Esophagus squamous epithelium (tissue), 5 donors: ENCODE data around the gene CYSLTR2. TPM values are rescaled to one million over a fixed set of nuclear protein-coding genes. Genes with fewer than 3 reads are reported as not detected.
A peak's percentile ranks its signal among the peaks of the same experiment; 100 is the strongest.

ENCODE experiments used
- DNase-seq: peaks from one replicate; lab custom pipeline; 2025; lab: John Stamatoyannopoulos, UW
- H3K27ac ChIP-seq, 4 donors: fragments of 200-600 bp; sonication (generic); one replicate each; pipeline ENCODE4 v1.5.1; 2016 to 2019; ENCODE audit warnings: mild to moderate bottlenecking in 1 of 4
- H3K27me3 ChIP-seq, 4 donors: fragments of 200-600 bp; sonication (generic); 1 replicate in 3 of 4; 2 replicates in 1 of 4; pipeline versions ENCODE4 v1.5.1 to v1.6.0; 2017 to 2021; ENCODE audit warnings: antibody characterized with exemption in 1 of 4
- H3K36me3 ChIP-seq, 3 donors: fragments of 200-600 bp; sonication (generic); one replicate each; pipeline ENCODE4 v1.5.1; 2016 to 2019
- H3K4me1 ChIP-seq, 3 donors: fragments of 200-600 bp; sonication (generic); one replicate each; pipeline ENCODE4 v1.5.1; 2017 to 2019
- H3K4me3 ChIP-seq, 4 donors: fragments of 200-600 bp; sonication (generic); 1 replicate in 3 of 4; 2 replicates in 1 of 4; pipeline ENCODE4 v1.5.1; 2016 to 2019; ENCODE audit warnings: mild to moderate bottlenecking in 2 of 4, moderate library complexity in 1 of 4
- H3K9me3 ChIP-seq, 3 donors: fragments of 200-600 bp; sonication (generic); one replicate each; pipeline ENCODE4 v1.5.1; 2016 to 2019
- POLR2A ChIP-seq, 4 donors: fragments of 450-650 bp; IDR thresholded peaks; one replicate each; pipeline ENCODE4 v1.6.1; 2017; ENCODE audit warnings: antibody characterized with exemption in 4 of 4, mild to moderate bottlenecking in 4 of 4, moderate library complexity in 3 of 4
- WGBS, 2 donors: methylation state at CpG; one replicate each; pipeline ENCODE4 v1.1.5; 2018; 5-methylcytosine and 5-hydroxymethylcytosine counted together
- intact Hi-C: fragments of 100-400 bp; cut with DNase I; formaldehyde crosslinking; loops from one replicate; pipeline ENCODE4 v1.15.0; 2022
- total RNA-seq, 4 donors: library from RNA; depleted of rRNA; stranded (reverse); fragments of >200 nt; gene quantifications; one replicate each; pipeline ENCODE4 v1.1.0, GENCODE V29; 2016
- TF ChIP-seq, protein P1 (sequence below), 6 experiments: fragments of 450-650 bp in 4 of 6; fragments of 200-600 bp in 2 of 6; sonication (generic) in 2 of 6; IDR thresholded peaks; one replicate each; pipeline ENCODE4 v1.5.1; 2016 to 2019; ENCODE audit warnings: antibody characterized with exemption in 6 of 6, mild to moderate bottlenecking in 4 of 6, moderate library complexity in 4 of 6
- donor health status: DM: yes; HTN: yes; CAD: no.

Gene CYSLTR2
- total RNA-seq, 4 donors from 2014 or later, result 0.04 to 0.94 (median 0.21) TPM

DNA sequence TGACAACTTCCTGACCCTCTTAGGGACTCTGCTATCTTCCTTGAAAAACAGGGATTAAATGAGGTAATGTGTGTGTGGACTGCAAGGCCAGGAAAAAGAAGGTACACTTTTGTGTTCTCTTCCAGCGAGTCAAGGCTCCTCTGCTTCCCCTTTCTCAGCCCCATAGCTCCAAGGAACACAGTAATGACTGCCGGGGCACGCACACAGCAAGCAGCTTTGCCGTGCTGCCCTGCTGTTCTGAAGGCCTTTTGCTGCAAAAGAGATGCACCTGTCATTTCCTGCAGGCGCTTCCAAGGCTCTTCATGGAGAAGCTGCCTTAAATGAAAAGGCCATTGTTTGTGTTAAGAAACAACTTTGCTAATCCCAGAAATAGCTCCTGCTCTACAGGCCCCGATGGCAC is 84.6 kb downstream of the CYSLTR2 start:
- H3K27me3 ChIP-seq, result peaks cover 0 to 11% (median 0%) of the 10 kb centered on the region in 4 donors
- TF ChIP-seq POLR2A (IDR thresholded peaks at IDR 0.05), result no peak
- TF ChIP-seq, protein P1, sequence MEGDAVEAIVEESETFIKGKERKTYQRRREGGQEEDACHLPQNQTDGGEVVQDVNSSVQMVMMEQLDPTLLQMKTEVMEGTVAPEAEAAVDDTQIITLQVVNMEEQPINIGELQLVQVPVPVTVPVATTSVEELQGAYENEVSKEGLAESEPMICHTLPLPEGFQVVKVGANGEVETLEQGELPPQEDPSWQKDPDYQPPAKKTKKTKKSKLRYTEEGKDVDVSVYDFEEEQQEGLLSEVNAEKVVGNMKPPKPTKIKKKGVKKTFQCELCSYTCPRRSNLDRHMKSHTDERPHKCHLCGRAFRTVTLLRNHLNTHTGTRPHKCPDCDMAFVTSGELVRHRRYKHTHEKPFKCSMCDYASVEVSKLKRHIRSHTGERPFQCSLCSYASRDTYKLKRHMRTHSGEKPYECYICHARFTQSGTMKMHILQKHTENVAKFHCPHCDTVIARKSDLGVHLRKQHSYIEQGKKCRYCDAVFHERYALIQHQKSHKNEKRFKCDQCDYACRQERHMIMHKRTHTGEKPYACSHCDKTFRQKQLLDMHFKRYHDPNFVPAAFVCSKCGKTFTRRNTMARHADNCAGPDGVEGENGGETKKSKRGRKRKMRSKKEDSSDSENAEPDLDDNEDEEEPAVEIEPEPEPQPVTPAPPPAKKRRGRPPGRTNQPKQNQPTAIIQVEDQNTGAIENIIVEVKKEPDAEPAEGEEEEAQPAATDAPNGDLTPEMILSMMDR (IDR thresholded peaks at IDR 0.05), result no peak
- WGBS, 2 donors, result 37 to 48% methylated on average over 5 to 6 of the region's 6 CpGs
- intact Hi-C loops, result no loop called here
- no peak for DNase-seq
- H3K4me3 ChIP-seq, result no peak overlapping the region
- peaks cover 0 to 4% (median 0%) of the 10 kb centered on the region in 3 donors for H3K4me1 ChIP-seq
- no peaks in the 10 kb centered on the region for H3K36me3 ChIP-seq
- H3K9me3 ChIP-seq, result no peaks in the 10 kb centered on the region
- H3K27ac ChIP-seq, result no peak overlapping the region

- H3K27ac ChIP-seq, result no peak overlapping the region
- 48 to 65% methylated on average over 9 of the region's 9 CpGs for WGBS, 2 donors
Measured at GRCh38 chr13:48739386-48739964, 85.7 kb downstream of the CYSLTR2 start.

GRCh38 chr13:48741377-48741776 is 87.6 kb downstream of the CYSLTR2 start:
- 45 to 47% methylated on average over 2 of the region's 2 CpGs for WGBS, 2 donors
- Histone ChIP-seq H3K27me3 (peaks cover 0 to 22% (median 0%) of the 10 kb centered on the region in 4 donors), H3K27ac (no peak overlapping the region), H3K36me3 (no peaks in the 10 kb centered on the region), H3K9me3 (no peaks in the 10 kb centered on the region), H3K4me3 (no peak overlapping the region), H3K4me1 (peaks cover 0 to 4% (median 0%) of the 10 kb centered on the region in 3 donors)
- no peak for DNase-seq
- TF ChIP-seq, protein P1 (IDR thresholded peaks at IDR 0.05), result no peak
- no peak for TF ChIP-seq POLR2A (IDR thresholded peaks at IDR 0.05)
- intact Hi-C loops, result no loop called here

More at GRCh38 chr13:48739386-48739964, 85.7 kb downstream of the CYSLTR2 start:
- no peaks in the 10 kb centered on the region for H3K36me3 ChIP-seq
- peaks cover 0 to 12% (median 0%) of the 10 kb centered on the region in 4 donors for H3K27me3 ChIP-seq
- intact Hi-C loops, result no loop called here
- H3K4me3 ChIP-seq, result no peak overlapping the region
- no peaks in the 10 kb centered on the region for H3K9me3 ChIP-seq
- DNase-seq, result no peak
- H3K4me1 ChIP-seq, result peaks cover 0 to 4% (median 0%) of the 10 kb centered on the region in 3 donors
- TF ChIP-seq, protein P1 (IDR thresholded peaks at IDR 0.05), result no peak
- TF ChIP-seq POLR2A (IDR thresholded peaks at IDR 0.05), result no peak

DNA sequence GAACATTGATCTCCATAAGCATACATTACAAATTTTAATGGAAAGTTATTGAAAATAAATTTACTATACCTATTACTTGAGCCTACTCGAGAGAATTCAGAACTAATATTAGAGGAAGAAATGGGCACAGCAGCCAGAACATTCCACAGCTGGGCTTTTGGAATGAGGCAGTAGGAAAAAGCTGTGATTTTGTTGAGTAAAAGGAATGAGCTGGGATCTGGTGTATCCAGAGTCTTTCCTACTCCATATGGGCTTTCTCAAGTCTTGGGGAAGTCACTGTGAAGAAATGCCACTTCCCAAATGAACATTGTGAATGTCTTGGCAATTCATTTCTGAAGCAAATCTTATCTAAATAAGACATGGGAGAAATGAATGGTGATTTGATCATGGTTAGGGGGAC is 93.1 kb downstream of the CYSLTR2 start:
- Histone ChIP-seq H3K27ac (no peak overlapping the region), H3K4me3 (no peak overlapping the region), H3K36me3 (no peaks in the 10 kb centered on the region), H3K4me1 (peaks cover 9 to 27% (median 19%) of the 10 kb centered on the region in 3 donors), H3K27me3 (peaks cover 0 to 50% (median 0%) of the 10 kb centered on the region in 4 donors), H3K9me3 (no peaks in the 10 kb centered on the region)
- intact Hi-C loops, result no loop called here
- 52 to 73% methylated on average over 1 of the region's 1 CpG for WGBS, 2 donors
- no peak for TF ChIP-seq POLR2A (IDR thresholded peaks at IDR 0.05)
- TF ChIP-seq, protein P1 (IDR thresholded peaks at IDR 0.05), result no peak
- DNase-seq, result no peak

- peak overlapping the region in 1 of 4 donors; percentile 81 for H3K27ac ChIP-seq
- TF ChIP-seq, protein P1 (IDR thresholded peaks at IDR 0.05), result no peak
- no peak for TF ChIP-seq POLR2A (IDR thresholded peaks at IDR 0.05)
- no peak overlapping the region for H3K4me3 ChIP-seq
- H3K4me1 ChIP-seq, result peaks cover 9 to 27% (median 19%) of the 10 kb centered on the region in 3 donors
- no peak for DNase-seq
- WGBS, 2 donors, result 61 to 87% methylated on average over 2 of the region's 2 CpGs
- no peaks in the 10 kb centered on the region for H3K36me3 ChIP-seq
- H3K9me3 ChIP-seq, result no peaks in the 10 kb centered on the region
- intact Hi-C loops, result no loop called here
- peaks cover 0 to 51% (median 0%) of the 10 kb centered on the region in 4 donors for H3K27me3 ChIP-seq
Measured at GRCh38 chr13:48748681-48749080, 95.0 kb downstream of the CYSLTR2 start.
